HepG2 (cell line): ENCODE measurements around the gene COL8A2. TPM values are rescaled to one million over a fixed set of nuclear protein-coding genes. Genes with fewer than 3 reads are reported as not detected.

Source experiments
- DZIP1 ChIP-seq: sonication (generic); formaldehyde crosslinking; IDR thresholded peaks from 2 replicates; pipeline ENCODE4 v1.5.0; 2020; ENCODE audit warnings: mild to moderate bottlenecking, missing genetic modification reagents
- EZH2 ChIP-seq: conservative IDR thresholded peaks from 2 replicates; pipeline ENCODE4 v1.6.1; 2012; ENCODE audit warnings: mild to moderate bottlenecking, low read depth, low read length, moderate library complexity
- FIP1L1 ChIP-seq: fragments of 200-400 bp; formaldehyde crosslinking; IDR thresholded peaks from 2 replicates; pipeline ENCODE4 v1.6.1; 2018; ENCODE audit warnings: low read depth, mild to moderate bottlenecking, low read length, moderate library complexity, borderline replicate concordance; ENCODE audit not compliant: insufficient read depth
- FOXP4 ChIP-seq: sonication (generic); formaldehyde crosslinking; IDR thresholded peaks from 2 replicates; pipeline ENCODE4 v1.4.0; 2020; ENCODE audit warnings: missing genetic modification reagents
- GMEB1 ChIP-seq: sonication (generic); formaldehyde crosslinking; IDR thresholded peaks from 2 replicates; pipeline ENCODE4 v1.5.1; 2020; ENCODE audit warnings: missing genetic modification reagents, mild to moderate bottlenecking, borderline replicate concordance
- GTF3A ChIP-seq: sonication (generic); formaldehyde crosslinking; conservative IDR thresholded peaks from 2 replicates; pipeline ENCODE4 v1.4.0; 2020; ENCODE audit warnings: mild to moderate bottlenecking, missing genetic modification reagents
- HBP1 ChIP-seq: IDR thresholded peaks from 2 replicates; pipeline ENCODE4 v1.6.1; 2016; ENCODE audit warnings: low read depth, control low read depth
- MXD4 ChIP-seq: IDR thresholded peaks from 2 replicates; pipeline ENCODE4 v1.6.1; 2016; ENCODE audit warnings: mild to moderate bottlenecking, missing biosample characterization, missing genetic modification reagents
- MYC ChIP-seq: sonication (generic); formaldehyde crosslinking; IDR thresholded peaks from 2 replicates; pipeline ENCODE4 v1.9.0; 2021; ENCODE audit warnings: missing genetic modification reagents, borderline replicate concordance
- NKX3-1 ChIP-seq: sonication (generic); formaldehyde crosslinking; IDR thresholded peaks from 2 replicates; pipeline ENCODE4 v1.5.0; 2020; ENCODE audit warnings: missing genetic modification reagents
- PAX8 ChIP-seq: sonication (generic); formaldehyde crosslinking; IDR thresholded peaks from 2 replicates; pipeline ENCODE4 v1.8.0; 2022; ENCODE audit warnings: mild to moderate bottlenecking, missing genetic modification reagents, borderline replicate concordance
- SRY ChIP-seq: sonication (generic); formaldehyde crosslinking; IDR thresholded peaks from 2 replicates; pipeline ENCODE4 v1.8.0; 2022; ENCODE audit warnings: mild to moderate bottlenecking, missing genetic modification reagents
- SSRP1 ChIP-seq: IDR thresholded peaks from 2 replicates; pipeline ENCODE4 v1.6.1; 2016; ENCODE audit warnings: control low read depth
- ZNF20 ChIP-seq: sonication (generic); formaldehyde crosslinking; IDR thresholded peaks from 2 replicates; pipeline ENCODE4 v1.4.0; 2020; ENCODE audit warnings: mild to moderate bottlenecking, moderate library complexity, missing genetic modification reagents
- ZNF615 ChIP-seq: sonication (generic); formaldehyde crosslinking; IDR thresholded peaks from 2 replicates; pipeline ENCODE4 v1.5.0; 2020; ENCODE audit warnings: mild to moderate bottlenecking, missing genetic modification reagents, borderline replicate concordance
- polyA plus RNA-seq, 8 experiments: library from polyadenylated mRNA; depleted of rRNA in 3 of 8; stranded (reverse) in 7 of 8; unstranded in 1 of 8; fragments of >200 nt; fragmentation: Illumina TruSeq in 4 of 8; extraction: Trizol in 4 of 8; gene quantifications; 2 replicates each; pipeline versions ENCODE4 v1.2.1 to v1.2.3, GENCODE V29; 2011 to 2016; ENCODE audit warnings: low read depth in 4 of 8, missing spikeins in 1 of 8, mixed read lengths in 1 of 8; ENCODE audit not compliant: insufficient read depth in 1 of 8
- total RNA-seq, 5 experiments: library from RNA; depleted of rRNA; stranded (reverse); fragments of >200 nt; fragmentation: Illumina TruSeq; extraction: Trizol; gene quantifications; 2 replicates each; pipeline ENCODE4 v1.2.3, GENCODE V29; 2016; ENCODE audit warnings: low read depth in 1 of 5

Gene COL8A2
- total and polyA plus RNA-seq, 2 of the 13 experiments (the other 11 are each of a cell fraction or from before 2014, with no cell fraction given) = 0.13 to 0.24 TPM

- TF ChIP-seq ZNF615 (CRISPR knock-in tag) (peak; percentile 86; the same call in 1 of the 2 replicates), ZNF20 (CRISPR knock-in tag) (no peak), HBP1 (CRISPR knock-in tag) (peak; percentile 87), FIP1L1 (peak; percentile 76; the same call in 1 of the 2 replicates), FOXP4 (peak; percentile 64), SSRP1 (CRISPR knock-in tag) (0 out of 2 replicates have a peak, but pooled peaks have one; percentile 9), DZIP1 (CRISPR knock-in tag) (0 out of 2 replicates have a peak, but pooled peaks have one; percentile 56), NKX3-1 (CRISPR knock-in tag) (peak; percentile 92; the same call in 1 of the 2 replicates), MYC (CRISPR knock-in tag) (peak; percentile 92), SRY (CRISPR knock-in tag) (peak; percentile 88), EZH2 (no peak), MXD4 (CRISPR knock-in tag) (peak; percentile 85), PAX8 (CRISPR knock-in tag) (0 out of 2 replicates have a peak, but pooled peaks have one; percentile 33), GTF3A (CRISPR knock-in tag) (0 out of 2 replicates have a peak, but pooled peaks have one; percentile 39), GMEB1 (peak; percentile 91)
Observed at GRCh38 chr1:36088577-36089392, 36.2 kb downstream of the COL8A2 start, which contains the start of gene ADPRS (continued).
